ENCODE measurements around the gene NMT1. TPM values are rescaled to one million over a fixed set of nuclear protein-coding genes. Genes with fewer than 3 reads are reported as not detected.

Gene NMT1
- total and polyA plus RNA-seq, 2 of the 13 experiments (the other 11 are each of a cell fraction or from before 2014, with no cell fraction given): 75.7 to 142 TPM

GRCh38 chr17:45090711-45091110 lies 29.6 kb downstream of the NMT1 start:
- TF ChIP-seq ZNF431 (CRISPR knock-in tag; IDR thresholded peaks at IDR 0.05; ENCODE audit: borderline replicate concordance, low read depth): no peak
- TF ChIP-seq ZNF432 (CRISPR knock-in tag; IDR thresholded peaks at IDR 0.05; ENCODE audit: borderline replicate concordance): no peak
- TF ChIP-seq RXRA (CRISPR knock-in tag; IDR thresholded peaks at IDR 0.05): peak; percentile 44; the same call in 1 of the 2 replicates
- TF ChIP-seq ZNF646 (CRISPR knock-in tag; IDR thresholded peaks at IDR 0.05): no peak
- TF ChIP-seq HIC2 (CRISPR knock-in tag; IDR thresholded peaks at IDR 0.05; ENCODE audit: low read depth): no peak
- no peak for TF ChIP-seq ATF6 (CRISPR knock-in tag; conservative IDR thresholded peaks at IDR 0.05)

More at GRCh38 chr17:45090711-45091110, 29.6 kb downstream of the NMT1 start:
- FAIRE-seq (no peak), DNase-seq (ENCODE audit: low spot score) (no peak), ATAC-seq (no peak)
- no peak overlapping the region for H3K4me3 ChIP-seq (replicated peaks in 1 of 3; ENCODE audit: insufficient read depth in 1 of 3, low read depth in 2 of 3, low read length in 3 of 3)
- no peaks in the 10 kb centered on the region for H3K27me3 ChIP-seq (ENCODE audit: control insufficient read depth in 1 of 2, insufficient read depth in 2 of 2, low read length in 2 of 2)
- 89% methylated on average over 2 of the region's 3 CpGs for WGBS (ENCODE audit: low lambda C conversion rate)
- no TSS peak for BruUV-seq (replicated peaks)
- in situ Hi-C loops (cut with HindIII; ENCODE audit: extremely low pct_ligation_motif_present, low pct_unique_long_range_greater_than_20kb) (no loop called here), intact Hi-C loops (cut with micrococcal nuclease; ENCODE audit: unreplicated experiment) (loop anchor here (10.0 kb wide), 1 partner anchor 186 kb away; a partner anchor contains a TSS)
- CTCF ChIA-PET (ENCODE audit: low intra/inter-chr PET ratio, low total read pairs): no interaction called here
- no peak overlapping the region for H3K27ac ChIP-seq (ENCODE audit: extremely low read length, insufficient read depth, low read length)
- H4K20me1 ChIP-seq (ENCODE audit: insufficient read depth, low read length): no peaks in the 10 kb centered on the region
- H3K79me2 ChIP-seq (ENCODE audit: insufficient read depth, low read length): no peaks in the 10 kb centered on the region
- peaks cover 41% of the 10 kb centered on the region for H3K4me1 ChIP-seq (ENCODE audit: insufficient read depth, low read length)
- no peak overlapping the region for H3K9ac ChIP-seq (ENCODE audit: insufficient read depth, low read depth, low read length)
- H3K36me3 ChIP-seq (replicated peaks in 1 of 2; ENCODE audit: control insufficient read depth in 1 of 2, insufficient read depth in 2 of 2, low read length in 2 of 2): peaks cover 43 to 85% of the 10 kb centered on the region in 2 experiments
- no peak overlapping the region for H2AFZ ChIP-seq (ENCODE audit: low read length)
- no peaks in the 10 kb centered on the region for H3K9me3 ChIP-seq (ENCODE audit: low read length)
- H3K4me2 ChIP-seq (ENCODE audit: low read depth, low read length): no peak overlapping the region
- POLR2A ChIA-PET: interaction anchor here (0.6 to 0.8 kb wide), 2 partner anchors 29 to 705 kb away, joined by 3 read pairs; no protein-coding TSS in a partner anchor

Data from HepG2 (cell line).